GM10248 (cell line): ENCODE data around the gene NKX2-3.

Experiments
- CTCF ChIA-PET: fragments of 300-600 bp; sonication (Branson Sonifier 250); formaldehyde crosslinking; extraction: SDS; loops from one replicate; lab custom pipeline; 2021; ENCODE audit warnings: antibody characterized with exemption; lab: Yijun Ruan, JAX
- POLR2A ChIA-PET: fragments of 350-650 bp; sonication (Branson Sonifier 250); formaldehyde crosslinking; extraction: SDS; loops from one replicate; lab custom pipeline; 2020; ENCODE audit warnings: antibody characterized with exemption; lab: Yijun Ruan, JAX
- DNase-seq: peaks from one replicate; pipeline ENCODE4 v3.0.0; 2012; ENCODE audit errors: extremely low spot score
- CTCF ChIP-seq: IDR thresholded peaks from 2 replicates; pipeline ENCODE4 v1.5.1; 2012; ENCODE audit warnings: mild to moderate bottlenecking, low read depth; ENCODE audit errors: extremely low read depth, missing control alignments, control extremely low read depth

The NKX2-3 gene

GRCh38 chr10:99531026-99531695, 1.6 kb upstream of the NKX2-3 start:
- POLR2A ChIA-PET = no interaction called here
- TF ChIP-seq CTCF = no peak
- CTCF ChIA-PET = no interaction called here
- DNase-seq = peak; percentile 23

GRCh38 chr10:99531696-99532593, 797 bp upstream of the NKX2-3 start:
- CTCF ChIA-PET = no interaction called here
- TF ChIP-seq CTCF = no peak
- POLR2A ChIA-PET = no interaction called here
- no peak for DNase-seq

- CTCF ChIA-PET = no interaction called here
- no peak for DNase-seq
- no peak for TF ChIP-seq CTCF
- POLR2A ChIA-PET = no interaction called here
Measured at GRCh38 chr10:99533496-99534449, 1.0 kb downstream of the NKX2-3 start.

- DNase-seq = no peak
- TF ChIP-seq CTCF = no peak
- ChIA-PET POLR2A (interaction anchor here (0.6 kb wide), 1 partner anchor 496 kb away, joined by 4 read pairs; no protein-coding TSS in a partner anchor), CTCF (interaction anchor here (1.1 to 1.6 kb wide), 3 partner anchors 21 to 78 kb away, joined by 3 read pairs; no protein-coding TSS in a partner anchor)
Measured at GRCh38 chr10:99534450-99534938, 1.8 kb downstream of the NKX2-3 start.

GRCh38 chr10:99534939-99535763, 2.4 kb downstream of the NKX2-3 start:
- peak; percentile 32 for DNase-seq
- ChIA-PET CTCF (interaction anchor here (1.1 to 1.6 kb wide), 3 partner anchors 21 to 77 kb away, joined by 3 read pairs; no protein-coding TSS in a partner anchor), POLR2A (interaction anchor here (0.6 kb wide), 1 partner anchor 495 kb away, joined by 4 read pairs; no protein-coding TSS in a partner anchor)
- TF ChIP-seq CTCF = no peak
